A549 (cell line): Measurements from ENCODE around the gene TMEM120B. TPM values are rescaled to one million over a fixed set of nuclear protein-coding genes. Genes with fewer than 3 reads are reported as not detected.

Experiments used
- ATAC-seq, 2 experiments: fragments of 200-7000 bp in 1 of 2; fragments of >200 bp in 1 of 2; cut with Nextera tagmentation in 1 of 2; cut with Tn5 transposase in 1 of 2; 3 replicates each; pipeline versions ENCODE4 v1.8.0 to v1.9.1; 2018 to 2020; ENCODE audit warnings: mild to moderate bottlenecking in 1 of 2, moderate library complexity in 1 of 2
- CTCF ChIA-PET: fragments of 300-600 bp; sonication (Branson Sonifier 250); formaldehyde crosslinking; extraction: SDS; loops from one replicate; lab custom pipeline; 2021; ENCODE audit warnings: antibody characterized with exemption, inconsistent platforms; lab: Yijun Ruan, JAX
- POLR2A ChIA-PET: fragments of 350-600 bp; formaldehyde crosslinking; extraction: SDS; loops from one replicate; lab custom pipeline; 2021; ENCODE audit warnings: antibody characterized with exemption, inconsistent platforms; lab: Yijun Ruan, JAX
- DNase-seq, 2 experiments: peaks; one replicate each; pipeline versions ENCODE4 v3.0.0 to v3.0.0-alpha.2; 2011 to 2016; ENCODE audit warnings: low read depth in 1 of 2, low spot score in 1 of 2
- FAIRE-seq: peaks from 2 replicates; lab custom pipeline; 2011; peaks lifted over from hg19 to GRCh38; lab: Jason Lieb, UNC
- H3K27ac ChIP-seq, 2 experiments: fragments of >200 bp; sonication (Bioruptor Twin); formaldehyde crosslinking; 3 replicates each; pipeline ENCODE4 v1.5.1; 2016 to 2017
- H3K4me1 ChIP-seq: fragments of >200 bp; sonication (Bioruptor Twin); formaldehyde crosslinking; 3 replicates; pipeline ENCODE4 v1.6.1; 2016
- H3K4me2 ChIP-seq: fragments of >200 bp; sonication (Bioruptor Twin); formaldehyde crosslinking; 3 replicates; pipeline ENCODE4 v1.6.1; 2016
- H3K4me3 ChIP-seq: fragments of >200 bp; sonication (Bioruptor Twin); formaldehyde crosslinking; 3 replicates; pipeline ENCODE4 v1.5.1; 2016
- H3K9me3 ChIP-seq: fragments of >200 bp; sonication (Bioruptor Twin); formaldehyde crosslinking; 3 replicates; pipeline ENCODE4 v1.6.1; 2016
- ATOH8 ChIP-seq: fragments of 250-450 bp; sonication (Bioruptor Pico); IDR thresholded peaks from 2 replicates; pipeline ENCODE4 v1.5.0; 2020; ENCODE audit warnings: low read depth, mild to moderate bottlenecking, moderate library complexity
- CEBPB ChIP-seq, 2 experiments: fragments of >200 bp in 1 of 2; sonication (Bioruptor Twin) in 1 of 2; formaldehyde crosslinking in 1 of 2; IDR thresholded peaks; 2 replicates each; pipeline ENCODE4 v1.6.1; 2012 to 2016
- CTCF ChIP-seq: fragments of >200 bp; sonication (Bioruptor Twin); formaldehyde crosslinking; IDR thresholded peaks from 3 replicates; pipeline ENCODE4 v1.5.1; 2016
- FOSB ChIP-seq: fragments of 250-450 bp; sonication (Bioruptor Pico); IDR thresholded peaks from 2 replicates; pipeline ENCODE4 v1.5.0; 2020; ENCODE audit warnings: mild to moderate bottlenecking, moderate library complexity
- FOXS1 ChIP-seq: fragments of 250-450 bp; sonication (Bioruptor Pico); IDR thresholded peaks from 2 replicates; pipeline ENCODE4 v1.5.0; 2020; ENCODE audit warnings: mild to moderate bottlenecking, moderate library complexity
- HEYL ChIP-seq: fragments of 250-450 bp; sonication (Bioruptor Pico); IDR thresholded peaks from 2 replicates; pipeline ENCODE4 v1.8.0; 2021; ENCODE audit warnings: mild to moderate bottlenecking, moderate library complexity
- HMGXB4 ChIP-seq: fragments of 250-450 bp; sonication (Bioruptor Pico); IDR thresholded peaks from 2 replicates; pipeline ENCODE4 v1.5.0; 2021; ENCODE audit warnings: mild to moderate bottlenecking, moderate library complexity, borderline replicate concordance
- MYC ChIP-seq: IDR thresholded peaks from 2 replicates; pipeline ENCODE4 v1.6.1; 2012; ENCODE audit warnings: mild to moderate bottlenecking, inconsistent platforms, low read length, improper control_type of control experiment, borderline replicate concordance
- POLR2A ChIP-seq: IDR thresholded peaks from 2 replicates; pipeline ENCODE4 v1.6.1; 2012; ENCODE audit warnings: mild to moderate bottlenecking, low read length
- POLR2AphosphoS2 ChIP-seq: conservative IDR thresholded peaks from 2 replicates; pipeline ENCODE4 v1.6.1; 2012; ENCODE audit warnings: low read length, improper control_type of control experiment, inconsistent platforms
- RAD21 ChIP-seq, 2 experiments: fragments of >200 bp in 1 of 2; sonication (Bioruptor Twin) in 1 of 2; formaldehyde crosslinking in 1 of 2; IDR thresholded peaks in 1 of 2; conservative IDR thresholded peaks in 1 of 2; 2 replicates in 1 of 2; 3 replicates in 1 of 2; pipeline ENCODE4 v1.6.1; 2012 to 2018; ENCODE audit warnings: inconsistent platforms in 1 of 2
- RARB ChIP-seq: fragments of 250-450 bp; sonication (Bioruptor Pico); IDR thresholded peaks from 2 replicates; pipeline ENCODE4 v1.8.0; 2021; ENCODE audit warnings: mild to moderate bottlenecking, moderate library complexity
- RCOR1 ChIP-seq: fragments of 150-350 bp; IDR thresholded peaks from 2 replicates; pipeline ENCODE4 v1.6.1; 2014; ENCODE audit warnings: antibody characterized with exemption, low read length, low read depth
- SMC3 ChIP-seq: fragments of >200 bp; sonication (Bioruptor Twin); formaldehyde crosslinking; IDR thresholded peaks from 3 replicates; pipeline ENCODE4 v1.6.1; 2018; ENCODE audit warnings: inconsistent platforms
- TP53 ChIP-seq: fragments of 250-450 bp; sonication (Bioruptor Pico); IDR thresholded peaks from 2 replicates; pipeline ENCODE4 v1.5.0; 2021; ENCODE audit warnings: mild to moderate bottlenecking, moderate library complexity
- ZNF302 ChIP-seq: fragments of 250-450 bp; sonication (Bioruptor Pico); IDR thresholded peaks from 2 replicates; pipeline ENCODE4 v1.9.0; 2021; ENCODE audit warnings: inconsistent platforms, mild to moderate bottlenecking, moderate library complexity
- ZSCAN20 ChIP-seq: fragments of 250-450 bp; sonication (Bioruptor Pico); IDR thresholded peaks from 2 replicates; pipeline ENCODE4 v1.8.0; 2022; ENCODE audit warnings: mild to moderate bottlenecking, moderate library complexity
- WGBS: methylation state at CpG from one replicate; pipeline ENCODE4 v1.1.6; 2017; ENCODE audit errors: missing lambda C conversion rate; 5-methylcytosine and 5-hydroxymethylcytosine counted together
- polyA plus RNA-seq, 4 experiments: library from polyadenylated mRNA; depleted of rRNA in 3 of 4; stranded (reverse); fragments of >200 nt; fragmentation: RNase III in 1 of 4; extraction: RNeasy Plus Mini Kit Qiagen cat#74134 plus additional on column Dnase treatment in 1 of 4; gene quantifications; 2 replicates in 3 of 4; 3 replicates in 1 of 4; pipeline ENCODE4 v1.2.3, GENCODE V29; 2011 to 2017

TMEM120B gene
- polyA plus RNA-seq, 2 of the 4 experiments (the other 2 are of a cell fraction): 10.6 to 13.2 TPM

GRCh38 chr12:121770813-121771625 is 58.5 kb downstream of the TMEM120B start:
- ATAC-seq (no peak), DNase-seq (no peak), FAIRE-seq (no peak)
- peaks cover 45% of the 10 kb centered on the region for H3K4me1 ChIP-seq
- ChIA-PET POLR2A (no interaction called here), CTCF (interaction anchor here (1.3 to 56.0 kb wide), 4 partner anchors 11 to 79 kb away, joined by 3 to 2657 read pairs (median 271); partner anchors contain the start of genes RHOF and SETD1B)
- peak overlapping the region in 1 of 2 experiments; percentile 59; a peak in 2 of 6 replicates for H3K27ac ChIP-seq
- 91% methylated on average over 25 of the region's 25 CpGs for WGBS
- no peak overlapping the region; the same call in 2 of the 3 replicates for H3K4me2 ChIP-seq
- H3K9me3 ChIP-seq: no peaks in the 10 kb centered on the region
- no peak overlapping the region for H3K4me3 ChIP-seq
- TF ChIP-seq FOXS1 (CRISPR knock-in tag) (no peak), HMGXB4 (CRISPR knock-in tag) (no peak), CEBPB (IDR thresholded peaks at IDR 0.05) (peak in 1 of 2 experiments; percentile 73; a peak in 2 of 4 replicates), RCOR1 (no peak)

GRCh38 chr12:121773011-121773777 is 60.6 kb downstream of the TMEM120B start:
- FAIRE-seq: peak; percentile 39
- Histone ChIP-seq H3K4me1 (peaks cover 44% of the 10 kb centered on the region), H3K27ac (peak overlapping the region; percentile 55 to 67; a peak in 5 of 6 replicates), H3K4me3 (no peak overlapping the region), H3K9me3 (no peaks in the 10 kb centered on the region), H3K4me2 (peak overlapping the region; percentile 42; the same call in 2 of the 3 replicates)
- WGBS: 41% methylated on average over 12 of the region's 14 CpGs
- peak; percentile 89 to 91 for DNase-seq
- ChIA-PET POLR2A (no interaction called here), CTCF (interaction anchor here (0.6 to 56.0 kb wide), 31 partner anchors 9 to 548 kb away, joined by 3 to 2657 read pairs (median 5); partner anchors contain the start of genes PSMD9, RHOF, SETD1B and TMEM120B)
- peak; percentile 67 to 77 for ATAC-seq
- TF ChIP-seq FOSB (CRISPR knock-in tag): peak; percentile 45; the same call in 1 of the 2 replicates
- TF ChIP-seq ZSCAN20: no peak
- peak; percentile 77; the same call in 1 of the 2 replicates for TF ChIP-seq POLR2AphosphoS2
- TF ChIP-seq TP53 (CRISPR knock-in tag): no peak
- TF ChIP-seq ATOH8 (CRISPR knock-in tag): no peak
- TF ChIP-seq RARB (CRISPR knock-in tag): no peak
- TF ChIP-seq ZNF302 (CRISPR knock-in tag): peak; percentile 73; the same call in 1 of the 2 replicates
- no peak for TF ChIP-seq MYC
- peak; percentile 98 for TF ChIP-seq SMC3
- TF ChIP-seq RAD21 (conservative IDR thresholded peaks at IDR 0.05 in 1 of 2, IDR thresholded peaks at IDR 0.05 in 1 of 2): peak; percentile 94 to 98
- TF ChIP-seq POLR2A: no peak
- TF ChIP-seq CTCF: peak; percentile 94
- TF ChIP-seq HEYL: no peak
